IPS-18c (cell line): ENCODE results near the gene EPS8L1.
"Not testable (repeated sequence)": the region's sequence is repeated elsewhere in the genome, so short reads cannot be mapped to it uniquely, and the experiment has no call there.

Source experiments
- H3K4me3 ChIP-seq: 2 replicates; pipeline ENCODE4 v1.7.0; 2013; ENCODE audit warnings: low read depth, mild to moderate bottlenecking, low read length, moderate library complexity; ENCODE audit not compliant: insufficient read depth
- H3K9me3 ChIP-seq: one replicate; pipeline ENCODE4 v1.6.1; 2013; ENCODE audit warnings: mild to moderate bottlenecking, low read length, moderate library complexity; ENCODE audit not compliant: control insufficient read depth, insufficient read depth

EPS8L1 gene

GRCh38 chr19:55098716-55099556 lies 23.3 kb downstream of the EPS8L1 start:
- Histone ChIP-seq H3K4me3 (no peak overlapping the region), H3K9me3 (no peaks in the 10 kb centered on the region)

- no peaks in the 10 kb centered on the region for H3K9me3 ChIP-seq
- H3K4me3 ChIP-seq = no peak overlapping the region
These were observed 24.2 kb downstream of the EPS8L1 start for GRCh38 chr19:55099557-55100506.

DNA sequence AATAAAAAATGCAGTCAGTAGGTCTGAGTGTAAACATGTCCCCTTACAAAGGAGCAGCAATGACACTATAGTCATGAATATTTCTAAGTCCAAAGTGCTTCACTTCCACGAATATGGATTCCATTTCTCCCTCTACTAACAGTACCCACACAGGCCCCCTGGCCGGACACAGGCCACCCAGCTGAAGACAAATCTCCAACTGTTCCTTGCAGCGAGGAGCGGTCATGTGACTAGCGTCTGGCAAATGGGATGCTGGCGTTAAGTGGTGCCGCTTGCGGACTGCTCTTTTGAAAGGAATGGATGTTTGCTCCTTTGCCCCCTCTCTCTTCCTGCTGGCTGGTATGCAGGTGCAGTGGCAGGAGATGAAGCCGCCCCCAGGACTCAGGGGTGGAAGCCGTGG lies 25.6 kb downstream of the EPS8L1 start:
- H3K4me3 ChIP-seq = no peak overlapping the region
- H3K9me3 ChIP-seq = no peaks in the 10 kb centered on the region

DNA sequence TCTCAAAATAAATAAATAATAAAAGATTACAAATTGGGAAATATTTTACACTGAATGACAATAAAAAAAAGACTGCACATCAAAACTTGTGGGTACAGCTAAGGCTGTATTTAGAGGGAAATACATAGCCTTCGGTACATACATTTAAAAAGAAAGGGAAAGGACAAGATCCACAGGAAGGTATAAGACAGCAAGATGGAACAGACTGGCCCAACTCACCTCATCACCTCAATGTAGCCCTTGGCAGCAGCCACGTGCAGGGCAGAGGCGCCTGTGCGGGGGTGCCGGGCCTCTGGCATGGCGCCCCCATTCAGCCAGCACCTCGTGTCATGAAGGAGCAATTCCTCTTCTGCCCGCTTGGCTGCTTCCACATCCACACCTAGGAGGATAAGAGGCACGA lies 27.5 kb downstream of the EPS8L1 start:
- no peaks in the 10 kb centered on the region for H3K9me3 ChIP-seq

GRCh38 chr19:55105237-55105636 lies 29.6 kb downstream of the EPS8L1 start:
- no peak overlapping the region for H3K4me3 ChIP-seq
- no peaks in the 10 kb centered on the region for H3K9me3 ChIP-seq

More for the DNA sequence above, 27.5 kb downstream of the EPS8L1 start:
- H3K4me3 ChIP-seq = no peak overlapping the region

- Histone ChIP-seq H3K9me3 (no peaks in the 10 kb centered on the region), H3K4me3 (no peak overlapping the region)
These were observed 30.9 kb downstream of the EPS8L1 start for GRCh38 chr19:55106591-55106990.

DNA sequence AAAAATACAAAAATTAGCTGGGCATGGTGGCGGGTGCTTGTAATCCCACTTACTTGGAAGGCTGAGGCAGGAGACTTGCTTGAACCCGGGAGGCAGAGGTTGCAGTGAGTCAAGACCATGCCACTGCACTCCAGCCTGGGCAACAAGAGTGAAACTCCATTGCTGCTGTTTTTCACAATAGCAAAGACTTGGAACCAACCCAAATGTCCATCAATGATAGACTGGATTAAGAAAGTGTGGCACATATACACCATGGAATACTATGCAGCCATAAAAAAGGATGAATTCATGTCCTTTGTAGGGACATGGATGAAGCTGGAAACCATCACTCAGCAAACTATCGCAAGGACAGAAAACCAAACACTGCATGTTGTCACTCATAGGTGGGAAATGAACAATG lies 31.6 kb downstream of the EPS8L1 start:
- H3K9me3 ChIP-seq, H3K4me3 ChIP-seq: not testable (repeated sequence)

GRCh38 chr19:55109527-55110291 lies 34.0 kb downstream of the EPS8L1 start:
- Histone ChIP-seq H3K4me3 (no peak overlapping the region), H3K9me3 (no peaks in the 10 kb centered on the region)

DNA sequence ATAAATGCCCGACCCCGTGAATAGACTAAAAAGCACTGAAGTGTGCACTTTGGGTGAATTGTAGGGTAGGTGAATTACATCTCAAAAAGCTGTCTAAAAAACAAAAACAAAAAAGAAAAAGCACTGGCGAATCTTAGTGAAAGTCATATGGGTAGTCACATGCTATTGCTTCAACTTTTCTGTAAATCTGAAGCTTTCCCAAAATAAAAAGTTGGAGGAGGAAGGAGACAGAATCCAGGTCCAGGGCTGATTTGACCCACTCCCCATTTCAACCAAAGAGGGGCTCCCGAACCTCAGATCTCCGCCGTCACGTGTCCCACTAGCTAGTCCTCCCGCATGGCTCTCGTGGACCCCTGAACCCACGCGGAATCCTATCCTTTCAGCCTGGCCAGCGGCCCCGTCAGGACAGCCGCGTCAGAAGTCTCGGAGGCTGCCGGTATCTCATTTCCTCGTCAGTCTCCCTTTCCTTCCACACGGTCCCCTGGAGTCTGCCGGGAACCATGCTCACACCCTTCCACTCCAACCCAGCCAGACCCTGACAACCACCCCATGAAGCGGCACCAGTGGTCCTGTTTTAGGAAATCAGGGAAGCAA lies 35.7 kb downstream of the EPS8L1 start:
- no peaks in the 10 kb centered on the region for H3K9me3 ChIP-seq
- no peak overlapping the region for H3K4me3 ChIP-seq

DNA sequence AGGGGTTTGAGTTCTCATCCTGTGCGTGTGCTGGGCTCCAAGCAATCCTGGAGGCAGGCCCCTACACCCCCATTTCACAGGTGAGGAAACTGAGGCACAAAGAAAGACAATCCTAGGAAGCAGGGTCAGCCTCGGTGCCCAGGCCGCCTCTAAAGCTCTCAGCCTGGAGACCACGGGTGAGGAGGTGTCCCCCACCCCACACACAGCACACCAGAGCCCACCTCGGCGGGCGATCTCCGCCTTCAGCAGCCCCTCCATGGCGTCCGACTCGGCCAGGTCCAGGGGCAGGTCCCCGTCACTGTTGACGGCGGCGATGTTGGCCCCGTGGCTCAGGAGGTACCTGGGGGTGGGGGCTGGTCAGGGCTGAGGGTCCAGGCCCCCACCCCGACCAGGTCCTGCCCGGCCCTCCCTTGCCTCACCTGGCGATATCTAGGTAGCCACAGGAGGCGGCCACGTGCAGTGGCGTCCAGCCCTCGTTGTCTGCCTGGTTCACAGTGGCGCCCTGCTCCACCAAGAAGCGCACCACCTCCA lies 36.6 kb downstream of the EPS8L1 start:
- H3K9me3 ChIP-seq = no peaks in the 10 kb centered on the region

GRCh38 chr19:55112777-55113569 lies 37.3 kb downstream of the EPS8L1 start:
- H3K4me3 ChIP-seq = no peak overlapping the region
- no peaks in the 10 kb centered on the region for H3K9me3 ChIP-seq

More for the DNA sequence above, 36.6 kb downstream of the EPS8L1 start:
- H3K4me3 ChIP-seq = no peak overlapping the region

DNA sequence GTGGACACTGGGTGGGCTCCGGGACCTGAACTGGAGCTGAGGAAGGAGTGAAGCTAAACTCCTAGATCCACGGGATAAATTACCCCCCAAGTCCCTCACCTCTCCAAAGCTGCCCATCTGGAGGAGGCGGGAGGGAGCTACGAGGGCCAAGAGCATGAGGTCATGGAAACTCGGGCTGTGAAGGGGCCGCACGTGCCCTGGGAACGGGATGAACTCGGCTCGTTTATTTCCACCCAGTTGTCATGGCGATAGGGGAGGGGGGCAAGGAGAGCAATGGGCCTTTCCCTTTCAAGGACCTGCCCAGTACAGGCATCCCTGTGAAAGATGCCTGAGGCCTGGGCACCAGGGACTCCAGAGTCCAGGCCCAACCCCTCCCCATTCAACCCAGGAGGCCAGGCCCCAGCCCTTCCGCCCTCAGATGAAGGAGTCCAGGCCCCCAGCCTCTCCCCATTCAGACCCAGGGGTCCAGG lies 37.9 kb downstream of the EPS8L1 start:
- no peaks in the 10 kb centered on the region for H3K9me3 ChIP-seq
- H3K4me3 ChIP-seq = no peak overlapping the region

- H3K9me3 ChIP-seq = no peaks in the 10 kb centered on the region
- no peak overlapping the region for H3K4me3 ChIP-seq
These were observed 39.0 kb downstream of the EPS8L1 start for GRCh38 chr19:55114566-55115145.

DNA sequence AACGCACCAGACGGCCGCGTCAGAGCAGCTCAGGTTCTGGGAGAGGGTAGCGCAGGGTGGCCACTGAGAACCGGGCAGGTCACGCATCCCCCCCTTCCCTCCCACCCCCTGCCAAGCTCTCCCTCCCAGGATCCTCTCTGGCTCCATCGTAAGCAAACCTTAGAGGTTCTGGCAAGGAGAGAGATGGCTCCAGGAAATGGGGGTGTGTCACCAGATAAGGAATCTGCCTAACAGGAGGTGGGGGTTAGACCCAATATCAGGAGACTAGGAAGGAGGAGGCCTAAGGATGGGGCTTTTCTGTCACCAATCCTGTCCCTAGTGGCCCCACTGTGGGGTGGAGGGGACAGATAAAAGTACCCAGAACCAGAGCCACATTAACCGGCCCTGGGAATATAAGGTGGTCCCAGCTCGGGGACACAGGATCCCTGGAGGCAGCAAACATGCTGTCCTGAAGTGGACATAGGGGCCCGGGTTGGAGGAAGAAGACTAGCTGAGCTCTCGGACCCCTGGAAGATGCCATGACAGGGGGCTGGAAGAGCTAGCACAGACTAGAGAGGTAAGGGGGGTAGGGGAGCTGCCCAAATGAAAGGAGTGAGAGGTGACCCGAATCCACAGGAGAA lies 39.9 kb downstream of the EPS8L1 start:
- peak overlapping the region; percentile 86 for H3K4me3 ChIP-seq
- H3K9me3 ChIP-seq = no peaks in the 10 kb centered on the region

GRCh38 chr19:55116232-55116858 lies 40.7 kb downstream of the EPS8L1 start:
- peak overlapping the region; percentile 86 for H3K4me3 ChIP-seq
- no peaks in the 10 kb centered on the region for H3K9me3 ChIP-seq
